Measurements from ENCODE around the gene FMN2.

Gene FMN2

DNA sequence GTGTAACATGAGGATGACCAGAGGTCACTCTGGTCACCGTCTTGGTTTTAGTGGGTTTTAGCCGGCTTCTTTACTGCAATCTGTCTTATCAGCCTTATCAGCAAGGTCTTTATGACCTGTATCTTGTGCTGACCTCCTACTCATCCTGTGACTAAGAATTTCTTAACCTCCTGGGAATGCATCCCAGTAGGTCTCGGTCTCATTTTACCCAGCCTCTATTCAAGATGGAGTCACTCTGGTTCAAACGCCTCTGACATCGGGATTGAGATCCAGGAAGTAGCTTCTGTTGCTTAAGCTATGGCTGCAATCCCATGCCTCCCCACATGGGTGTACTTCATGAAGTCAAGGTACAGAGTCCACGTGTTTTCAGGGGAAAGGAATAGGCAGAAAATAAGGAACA, 19.9 kb downstream of the FMN2 start:
- DNase-seq (ENCODE audit: low read depth): no peak
- no peak overlapping the region for H3K4me3 ChIP-seq (ENCODE audit: control insufficient read depth, low read depth, low read length)
- TF ChIP-seq, protein P1, sequence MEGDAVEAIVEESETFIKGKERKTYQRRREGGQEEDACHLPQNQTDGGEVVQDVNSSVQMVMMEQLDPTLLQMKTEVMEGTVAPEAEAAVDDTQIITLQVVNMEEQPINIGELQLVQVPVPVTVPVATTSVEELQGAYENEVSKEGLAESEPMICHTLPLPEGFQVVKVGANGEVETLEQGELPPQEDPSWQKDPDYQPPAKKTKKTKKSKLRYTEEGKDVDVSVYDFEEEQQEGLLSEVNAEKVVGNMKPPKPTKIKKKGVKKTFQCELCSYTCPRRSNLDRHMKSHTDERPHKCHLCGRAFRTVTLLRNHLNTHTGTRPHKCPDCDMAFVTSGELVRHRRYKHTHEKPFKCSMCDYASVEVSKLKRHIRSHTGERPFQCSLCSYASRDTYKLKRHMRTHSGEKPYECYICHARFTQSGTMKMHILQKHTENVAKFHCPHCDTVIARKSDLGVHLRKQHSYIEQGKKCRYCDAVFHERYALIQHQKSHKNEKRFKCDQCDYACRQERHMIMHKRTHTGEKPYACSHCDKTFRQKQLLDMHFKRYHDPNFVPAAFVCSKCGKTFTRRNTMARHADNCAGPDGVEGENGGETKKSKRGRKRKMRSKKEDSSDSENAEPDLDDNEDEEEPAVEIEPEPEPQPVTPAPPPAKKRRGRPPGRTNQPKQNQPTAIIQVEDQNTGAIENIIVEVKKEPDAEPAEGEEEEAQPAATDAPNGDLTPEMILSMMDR (conservative IDR thresholded peaks at IDR 0.05; ENCODE audit: control insufficient read depth, insufficient read depth, low read depth, low read length): peak; percentile 9

DNA sequence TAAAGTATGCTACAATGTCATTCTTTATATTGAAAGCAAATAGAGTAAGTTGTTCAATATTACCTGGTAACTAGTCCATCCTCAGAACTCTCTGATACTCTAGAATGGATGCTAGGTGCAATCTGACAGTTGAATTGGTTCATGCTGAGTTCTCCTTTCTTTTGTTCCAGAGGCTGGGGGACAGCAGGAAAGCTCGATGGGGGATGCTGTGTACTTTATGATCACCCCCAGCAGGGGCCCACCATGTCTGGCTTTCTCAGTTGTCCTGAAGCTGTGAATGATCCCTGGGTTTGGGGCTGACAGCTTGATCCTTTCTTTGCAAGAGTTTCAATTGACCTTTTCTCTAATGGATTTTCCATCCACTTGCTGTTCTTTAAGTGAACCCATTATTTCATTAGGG, 22.5 kb downstream of the FMN2 start:
- DNase-seq (ENCODE audit: low read depth): no peak
- no peak overlapping the region for H3K4me3 ChIP-seq (ENCODE audit: control insufficient read depth, low read depth, low read length)
- TF ChIP-seq, protein P1 (conservative IDR thresholded peaks at IDR 0.05; ENCODE audit: control insufficient read depth, insufficient read depth, low read depth, low read length): no peak

DNA sequence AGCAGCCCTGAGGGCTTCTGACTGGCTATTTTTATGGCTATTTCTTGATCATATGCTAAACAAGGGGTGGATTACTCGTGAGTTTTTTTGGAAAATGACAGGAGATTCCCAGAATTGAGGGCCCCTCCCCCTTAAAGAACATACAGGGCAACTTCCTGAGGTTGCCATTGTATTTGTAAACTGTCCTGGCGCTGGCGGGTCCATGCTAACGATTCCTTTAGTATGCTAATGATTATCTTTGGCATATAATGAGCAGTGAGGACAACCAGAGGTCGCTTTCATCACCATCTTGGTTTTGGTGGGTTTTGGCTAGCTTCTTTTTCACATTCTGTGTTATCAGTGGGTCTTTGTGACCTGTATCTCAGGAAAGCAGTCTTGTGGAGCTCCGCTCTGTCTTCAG, 24.1 kb downstream of the FMN2 start:
- TF ChIP-seq, protein P1 (conservative IDR thresholded peaks at IDR 0.05; ENCODE audit: control insufficient read depth, insufficient read depth, low read depth, low read length): no peak
- DNase-seq (ENCODE audit: low read depth): no peak
- no peak overlapping the region for H3K4me3 ChIP-seq (ENCODE audit: control insufficient read depth, low read depth, low read length)

DNA sequence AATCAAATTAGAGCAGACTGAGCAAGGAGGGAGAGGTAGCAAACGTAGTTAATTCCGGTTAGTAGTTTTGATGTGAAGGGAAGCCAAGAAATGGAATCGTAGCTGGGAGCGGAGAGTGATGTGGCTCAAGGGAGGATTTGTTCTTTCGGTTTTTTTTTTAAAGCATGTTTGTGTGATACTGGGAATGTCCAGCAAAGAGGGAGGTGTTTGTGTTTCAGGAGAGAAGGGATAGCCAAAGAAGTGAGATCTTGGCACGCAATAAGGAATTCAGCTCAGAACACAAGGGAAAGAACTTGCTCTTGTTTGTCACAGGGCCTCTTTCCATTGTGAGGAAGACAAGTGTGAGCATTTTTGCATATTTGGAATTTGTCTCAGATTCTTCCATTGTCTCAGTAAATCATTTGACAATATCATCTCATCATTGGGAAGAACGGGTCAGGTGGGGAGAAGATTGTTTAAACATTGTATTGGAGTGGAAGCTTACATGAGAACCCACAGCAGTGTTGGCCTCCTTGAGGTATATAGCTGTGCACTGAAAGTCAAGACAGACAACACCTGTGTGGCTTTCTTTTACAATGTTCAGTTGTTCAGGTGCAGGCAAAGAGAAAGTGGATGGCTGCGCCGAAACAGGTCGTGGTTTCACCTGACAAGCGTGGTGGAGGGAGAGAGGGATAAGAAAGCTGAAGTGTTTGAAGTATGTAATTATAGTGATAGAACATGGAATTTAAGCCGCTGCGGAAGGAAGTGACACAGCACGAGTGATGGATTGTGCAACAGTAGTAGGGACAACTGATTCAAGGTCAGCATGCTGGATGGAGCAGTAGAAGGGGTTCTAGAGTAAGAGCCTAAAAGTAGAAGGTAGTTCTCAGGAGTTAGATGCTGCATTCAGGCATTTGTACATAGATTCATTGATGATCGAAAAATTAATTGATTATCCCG, 25.4 kb downstream of the FMN2 start:
- no peak for DNase-seq (ENCODE audit: low read depth)
- no peak overlapping the region for H3K4me3 ChIP-seq (ENCODE audit: control insufficient read depth, low read depth, low read length)
- TF ChIP-seq, protein P1 (conservative IDR thresholded peaks at IDR 0.05; ENCODE audit: control insufficient read depth, insufficient read depth, low read depth, low read length): no peak

DNA sequence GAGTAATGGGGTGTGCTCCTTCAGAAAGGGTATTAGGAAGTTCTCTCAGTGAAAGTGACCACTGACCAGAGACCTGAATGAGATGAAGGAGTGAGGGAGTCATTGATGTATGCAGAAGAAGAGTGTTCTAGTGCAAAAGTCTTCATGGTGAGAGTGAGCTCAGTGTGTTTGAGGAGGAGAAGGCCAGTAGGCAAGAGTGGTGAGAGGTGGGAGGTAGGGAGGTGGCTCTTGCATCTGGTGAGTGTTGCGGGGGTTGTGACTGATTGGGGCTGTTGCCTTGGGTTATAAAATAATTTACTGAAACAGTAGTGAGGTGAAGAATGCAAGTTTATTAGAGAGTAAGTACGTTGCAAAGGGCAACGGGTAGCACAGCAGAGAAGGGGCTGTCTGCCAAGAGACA, 26.2 kb downstream of the FMN2 start:
- TF ChIP-seq, protein P1 (conservative IDR thresholded peaks at IDR 0.05; ENCODE audit: control insufficient read depth, insufficient read depth, low read depth, low read length): no peak
- no peak for DNase-seq (ENCODE audit: low read depth)
- H3K4me3 ChIP-seq (ENCODE audit: control insufficient read depth, low read depth, low read length): no peak overlapping the region

DNA sequence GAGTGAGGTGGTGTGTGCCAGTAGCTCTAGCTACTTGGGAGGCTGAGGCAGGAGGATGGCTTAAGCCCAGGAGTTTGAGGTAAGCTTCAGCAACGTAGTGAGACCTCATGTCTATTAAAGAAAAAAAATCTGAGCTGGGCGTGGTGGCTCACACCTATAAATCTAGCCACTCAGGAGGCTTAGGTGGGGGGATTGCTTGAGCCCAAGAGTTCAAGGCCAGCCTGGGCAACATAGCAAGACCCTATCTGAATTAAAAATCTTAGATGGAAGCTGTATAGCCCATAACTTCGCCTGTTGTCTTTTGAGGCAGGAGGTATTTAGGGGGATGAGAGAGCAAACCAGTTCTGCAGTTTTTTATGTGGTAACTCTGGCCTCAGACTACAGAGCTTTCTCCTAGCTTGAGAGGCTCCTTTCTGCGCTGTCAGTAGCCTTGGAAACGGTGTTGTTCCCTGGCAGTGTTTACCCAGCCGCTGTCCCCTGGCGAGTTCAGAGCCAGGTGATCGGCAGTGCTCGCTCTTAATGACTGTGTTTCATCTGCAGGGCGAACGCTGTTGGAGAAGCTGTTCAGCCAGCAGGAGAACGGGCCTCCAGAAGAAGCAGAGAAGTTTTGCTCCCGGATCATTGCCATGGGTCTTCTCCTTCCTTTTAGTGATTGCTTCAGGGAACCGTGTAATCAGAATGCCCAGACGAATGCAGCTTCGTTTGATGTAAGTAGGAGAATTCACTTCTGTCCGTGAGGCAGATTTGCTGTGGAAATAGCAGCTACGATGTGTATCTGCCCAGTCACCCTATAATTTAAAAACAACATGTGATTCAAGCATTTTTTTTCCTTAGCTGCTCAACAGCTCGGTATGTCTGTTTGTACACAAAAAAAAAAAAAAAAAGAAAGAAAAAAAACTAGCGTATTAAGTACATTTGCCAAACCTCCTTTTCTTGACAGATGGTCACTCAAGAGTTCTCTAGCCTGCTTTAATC, 31.2 kb downstream of the FMN2 start:
- TF ChIP-seq, protein P1 (conservative IDR thresholded peaks at IDR 0.05; ENCODE audit: control insufficient read depth, insufficient read depth, low read depth, low read length): no peak
- DNase-seq (ENCODE audit: low read depth): no peak
- H3K4me3 ChIP-seq (ENCODE audit: control insufficient read depth, low read depth, low read length): no peak overlapping the region

Measured in fibroblast of mammary gland (primary cell).